AG10803 (cell line): Measurements from ENCODE around the gene ALKBH3.

Source experiments
- DNase-seq: peaks from one replicate; pipeline ENCODE4 v3.0.0; 2010; ENCODE audit warnings: low read depth
- H3K4me3 ChIP-seq: 2 replicates; pipeline ENCODE4 v1.5.1; 2011; ENCODE audit warnings: mild to moderate bottlenecking, low read length, control low read depth
- CTCF ChIP-seq: conservative IDR thresholded peaks from 2 replicates; pipeline ENCODE4 v1.5.1; 2011; ENCODE audit warnings: mild to moderate bottlenecking, low read length, control low read depth, inconsistent platforms

Gene ALKBH3

GRCh38 chr11:43866969-43867368, 13.7 kb upstream of the ALKBH3 start:
- no peak for TF ChIP-seq CTCF
- no peak for DNase-seq
- no peak overlapping the region for H3K4me3 ChIP-seq

GRCh38 chr11:43868852-43869567, 11.6 kb upstream of the ALKBH3 start:
- DNase-seq = peak; percentile 76
- no peak for TF ChIP-seq CTCF
- no peak overlapping the region for H3K4me3 ChIP-seq

GRCh38 chr11:43871051-43871450, 9.6 kb upstream of the ALKBH3 start:
- no peak overlapping the region for H3K4me3 ChIP-seq
- TF ChIP-seq CTCF = no peak
- DNase-seq = no peak

- DNase-seq = no peak
- no peak for TF ChIP-seq CTCF
- no peak overlapping the region for H3K4me3 ChIP-seq
Observed at GRCh38 chr11:43872995-43873394, 7.6 kb upstream of the ALKBH3 start.

GRCh38 chr11:43874078-43874477, 6.6 kb upstream of the ALKBH3 start:
- no peak overlapping the region for H3K4me3 ChIP-seq
- no peak for DNase-seq
- TF ChIP-seq CTCF = no peak

- no peak for DNase-seq
- TF ChIP-seq CTCF = no peak
- H3K4me3 ChIP-seq = no peak overlapping the region
Observed at GRCh38 chr11:43874738-43875137, 5.9 kb upstream of the ALKBH3 start.

- TF ChIP-seq CTCF = no peak
- peak overlapping the region; percentile 98 for H3K4me3 ChIP-seq
- no peak for DNase-seq
Observed at GRCh38 chr11:43879789-43880639, 617 bp upstream of the ALKBH3 start.
